Activated CD4-positive, alpha-beta T cell treated with anti-CD3 and anti-CD28 coated beads for 4 hours (primary cell): ENCODE measurements around the gene GPR107.

ENCODE experiments used
- DNase-seq, 2 donors: peaks; one replicate each; pipeline ENCODE4 v3.0.0-alpha.2; 2020

The GPR107 gene

DNA sequence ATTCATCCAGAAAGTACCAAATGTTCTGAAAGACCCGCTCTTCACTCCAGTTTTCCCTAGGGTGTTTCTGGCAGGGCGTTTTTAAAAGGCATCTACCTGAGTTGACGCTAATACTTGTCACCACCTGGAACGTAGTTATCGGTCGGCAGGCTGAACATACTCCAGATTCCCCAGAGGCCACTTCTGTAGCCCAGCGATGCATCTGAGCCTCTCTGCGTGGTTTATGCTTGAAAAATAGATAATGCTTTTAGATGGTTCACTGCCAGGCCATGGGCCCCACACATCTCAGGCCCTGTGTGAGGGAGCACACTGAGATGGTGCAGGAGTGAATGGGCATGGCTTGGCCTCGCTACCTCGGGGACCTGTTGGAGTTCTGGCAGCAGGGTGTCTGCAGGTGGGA lies 85.5 kb downstream of the GPR107 start:
- DNase-seq, result no peak

DNA sequence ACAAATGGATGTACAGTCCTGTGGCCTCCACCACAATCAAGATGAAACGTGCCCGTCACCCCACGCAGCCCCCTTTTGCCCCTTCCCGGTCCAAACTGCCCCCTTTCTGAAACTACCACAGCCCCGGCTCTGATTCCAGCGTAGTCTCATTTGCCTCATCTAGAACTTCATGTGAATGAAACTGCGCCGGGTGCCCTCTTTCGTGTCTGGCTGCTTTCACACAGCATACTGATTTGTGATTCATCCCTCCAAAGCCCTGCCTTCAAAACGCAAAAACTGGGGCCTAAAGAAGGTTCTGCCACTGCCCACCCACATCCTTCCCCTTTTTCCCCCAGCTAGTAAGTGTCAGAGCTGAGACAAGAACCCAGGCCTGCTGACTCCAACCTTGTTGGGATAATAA lies 87.0 kb downstream of the GPR107 start:
- no peak for DNase-seq

- DNase-seq, result no peak
These were observed 88.3 kb downstream of the GPR107 start for GRCh38 chr9:130142056-130142455.

DNA sequence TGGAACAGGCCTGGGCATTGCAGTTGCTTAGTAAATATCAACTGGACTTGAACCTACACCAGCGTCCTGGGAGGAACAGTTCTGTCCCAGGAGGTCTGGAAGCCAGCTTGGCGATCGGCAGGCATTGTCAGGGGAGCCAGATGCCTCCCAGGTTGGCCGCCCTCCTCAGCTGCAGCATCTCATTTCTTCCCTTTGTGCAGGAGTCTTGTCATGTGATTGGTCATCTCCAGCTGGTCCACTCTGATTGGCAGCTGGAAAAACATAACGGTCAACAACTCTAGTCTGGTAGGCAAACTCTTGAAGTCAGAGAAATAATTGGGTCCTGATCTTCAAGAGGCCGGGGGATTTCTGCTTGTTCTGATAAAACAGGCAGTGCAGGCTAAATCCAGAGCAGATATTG lies 88.9 kb downstream of the GPR107 start:
- no peak for DNase-seq

GRCh38 chr9:130143279-130143893 lies 89.7 kb downstream of the GPR107 start:
- no peak for DNase-seq

- no peak for DNase-seq
These were observed 90.3 kb downstream of the GPR107 start for GRCh38 chr9:130143958-130144366.

DNA sequence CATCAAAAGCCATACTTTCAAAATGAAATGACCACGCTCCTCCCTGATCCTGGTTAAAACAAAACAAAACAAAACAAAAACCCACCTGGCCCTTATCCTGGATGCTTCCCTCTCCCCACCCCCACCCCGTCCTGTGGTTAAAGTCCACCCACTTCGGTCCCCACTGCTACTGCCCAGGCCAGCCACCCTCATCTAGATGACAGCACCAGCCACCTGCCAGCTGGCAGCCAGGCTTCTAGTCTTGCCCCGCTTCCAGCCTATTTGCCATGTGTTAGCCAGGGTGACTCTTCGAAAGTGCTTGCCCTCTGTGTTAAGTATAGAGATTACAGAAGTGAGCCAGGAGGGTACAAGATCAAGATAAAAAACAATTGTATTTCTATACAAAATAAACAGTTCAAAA lies 91.0 kb downstream of the GPR107 start:
- no peak for DNase-seq

- no peak for DNase-seq
These were observed 92.0 kb downstream of the GPR107 start for GRCh38 chr9:130145658-130146057.

DNA sequence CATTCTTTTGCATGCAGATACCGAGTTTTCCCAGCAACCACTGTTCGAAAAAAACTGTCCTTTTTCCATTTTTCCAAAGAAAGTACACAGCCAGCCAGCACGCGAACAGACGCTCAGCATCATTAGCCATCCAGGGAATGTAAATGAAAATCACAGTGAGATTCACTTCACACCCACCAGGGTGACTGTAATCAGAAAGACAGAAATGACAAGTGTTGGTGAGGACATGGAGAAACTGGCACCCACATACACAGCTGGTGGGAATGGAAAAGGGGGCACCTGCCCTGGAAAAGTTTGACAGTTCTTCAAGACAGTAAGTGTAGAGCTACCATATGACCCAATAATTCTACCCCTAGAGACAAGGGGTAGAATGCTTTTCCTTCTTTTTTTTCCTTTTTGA lies 93.5 kb downstream of the GPR107 start:
- no peak for DNase-seq

DNA sequence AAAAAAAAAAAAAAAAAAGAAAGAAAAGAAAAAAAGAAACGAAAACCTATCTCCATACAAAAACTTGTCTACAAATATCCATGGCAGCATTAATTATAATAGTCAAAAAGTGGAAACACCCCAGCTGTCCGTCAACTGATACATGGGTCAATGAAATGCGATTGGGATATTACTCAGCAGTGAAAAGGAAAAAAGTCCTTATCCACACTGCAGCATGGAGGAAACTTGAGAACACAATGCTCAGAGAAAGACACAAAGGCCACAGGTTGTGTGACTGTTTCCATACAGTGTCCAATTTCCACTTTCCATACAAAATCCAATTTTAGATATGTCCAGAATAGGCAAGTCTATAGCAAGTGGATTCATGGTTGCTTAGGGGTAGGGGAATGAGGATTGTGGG lies 94.2 kb downstream of the GPR107 start:
- no peak for DNase-seq

- no peak for DNase-seq
These were observed 95.3 kb downstream of the GPR107 start for GRCh38 chr9:130149031-130149430.

DNA sequence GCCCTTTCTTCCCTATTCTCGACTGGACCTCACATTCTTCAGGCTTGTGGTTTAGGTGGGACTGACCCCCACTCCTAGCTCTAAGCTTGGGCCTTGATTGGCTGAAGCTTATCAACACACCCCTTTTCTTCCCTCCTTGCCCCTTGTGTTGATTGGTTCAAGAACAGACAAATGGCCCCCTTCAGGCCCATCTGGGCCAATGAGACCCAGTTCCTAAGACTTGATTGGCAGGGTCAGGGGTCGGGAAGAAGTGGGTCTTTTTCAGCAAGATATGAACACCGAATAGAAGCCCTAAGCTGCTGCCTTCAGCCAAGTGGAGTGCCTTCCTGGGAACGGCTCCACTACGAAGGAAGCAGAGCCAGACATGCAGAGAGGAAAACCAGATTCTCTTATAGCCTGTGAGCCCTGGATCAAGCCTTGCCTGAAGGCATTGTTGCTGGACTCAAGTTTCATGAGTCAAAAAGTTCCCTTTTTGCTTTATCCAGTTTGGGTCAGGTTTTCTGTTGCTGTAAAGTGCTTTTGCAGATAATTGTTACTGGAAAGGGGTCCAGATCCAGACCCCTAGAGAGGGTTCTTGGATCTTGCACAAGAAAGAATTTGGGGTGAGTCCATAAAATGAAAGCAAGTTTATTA lies 96.1 kb downstream of the GPR107 start:
- no peak for DNase-seq

GRCh38 chr9:130150779-130151382 lies 97.2 kb downstream of the GPR107 start:
- no peak for DNase-seq

- DNase-seq, result no peak
These were observed 101.1 kb downstream of the GPR107 start for GRCh38 chr9:130154816-130155215.

- DNase-seq, result no peak
These were observed 101.9 kb downstream of the GPR107 start for GRCh38 chr9:130155647-130156046.

DNA sequence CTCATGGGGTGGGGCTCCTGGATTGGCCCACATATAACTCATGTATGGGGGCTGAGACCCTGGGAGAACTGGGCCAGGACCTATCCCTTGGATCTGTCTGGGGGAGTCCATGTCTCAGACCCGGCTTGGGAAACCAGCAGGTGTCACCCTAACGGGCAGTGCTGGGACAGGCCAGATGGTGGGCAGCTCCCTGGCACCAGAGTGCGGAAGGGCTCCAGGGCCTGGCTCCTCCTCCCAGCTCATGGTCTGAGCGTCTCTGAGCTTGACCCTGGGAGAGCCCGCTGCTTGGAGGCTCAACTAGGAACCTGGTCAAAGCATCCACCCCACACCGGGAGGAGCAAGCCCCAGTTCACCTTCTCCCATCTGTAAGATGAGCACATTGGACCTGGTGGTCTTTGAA lies 103.0 kb downstream of the GPR107 start:
- DNase-seq, result no peak

DNA sequence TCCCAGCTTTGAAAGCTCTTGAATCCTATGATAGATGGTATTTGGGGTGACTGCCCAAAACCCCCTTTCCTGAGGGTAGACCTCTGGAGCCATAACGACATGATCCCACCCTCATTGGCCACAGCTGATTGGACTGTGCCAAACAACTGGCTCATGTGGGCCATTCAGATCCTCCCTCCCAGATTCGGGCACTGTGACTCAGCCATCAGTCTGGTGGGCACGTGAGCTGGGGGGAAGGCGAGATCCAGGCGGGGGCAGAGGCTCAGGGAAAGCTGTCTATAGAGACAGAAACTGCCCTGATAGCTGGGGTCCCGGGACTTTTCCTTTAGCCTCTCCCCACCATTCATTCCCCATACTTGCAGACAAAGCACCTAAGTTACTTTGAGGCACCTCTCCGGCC lies 103.4 kb downstream of the GPR107 start:
- no peak for DNase-seq

- no peak for DNase-seq
These were observed 104.3 kb downstream of the GPR107 start for GRCh38 chr9:130158001-130158400.

DNA sequence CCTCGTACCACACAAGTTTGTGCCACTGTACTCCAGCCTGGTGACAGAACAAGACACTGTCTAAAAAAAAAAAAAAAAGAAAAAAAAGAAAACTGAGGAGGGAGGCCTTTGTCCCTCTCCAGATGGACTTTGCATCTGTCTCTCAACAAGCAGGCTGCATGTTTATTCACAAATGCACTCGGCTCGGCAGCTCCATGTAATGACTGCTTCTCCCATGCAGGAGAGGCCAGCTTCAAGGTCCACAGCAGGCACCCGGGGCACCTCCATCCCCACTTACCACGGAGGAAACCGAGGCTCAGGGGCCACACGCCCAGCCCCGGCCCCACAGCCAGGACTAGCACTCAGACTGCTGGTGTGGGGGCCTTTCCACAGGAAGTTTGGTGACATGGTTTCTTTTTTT lies 105.4 kb downstream of the GPR107 start:
- no peak for DNase-seq

- DNase-seq, result no peak
These were observed 106.4 kb downstream of the GPR107 start for GRCh38 chr9:130159915-130160670.

- no peak for DNase-seq
These were observed 107.3 kb downstream of the GPR107 start for GRCh38 chr9:130160862-130161470.

DNA sequence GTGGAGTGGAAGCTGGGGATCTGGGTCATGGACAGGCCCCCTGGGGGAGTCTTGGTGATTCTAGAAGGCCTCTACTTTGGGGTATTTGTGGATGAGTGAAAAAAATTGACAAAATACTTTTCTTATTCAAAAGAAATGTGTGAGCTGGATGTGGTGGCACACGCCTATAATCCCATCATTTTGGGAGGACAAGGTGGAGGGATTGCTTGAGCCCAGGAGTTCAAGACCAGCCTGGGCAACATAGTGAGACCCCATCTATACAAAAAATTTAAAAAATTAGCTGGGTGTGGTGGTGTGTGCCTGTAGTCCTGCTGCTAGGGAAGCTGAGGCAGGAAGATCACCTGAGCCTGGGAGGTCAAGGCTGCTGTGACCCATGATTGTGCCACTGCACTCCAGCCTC lies 111.9 kb downstream of the GPR107 start:
- DNase-seq, result no peak

GRCh38 chr9:130166399-130166798 lies 112.7 kb downstream of the GPR107 start:
- no peak for DNase-seq

DNA sequence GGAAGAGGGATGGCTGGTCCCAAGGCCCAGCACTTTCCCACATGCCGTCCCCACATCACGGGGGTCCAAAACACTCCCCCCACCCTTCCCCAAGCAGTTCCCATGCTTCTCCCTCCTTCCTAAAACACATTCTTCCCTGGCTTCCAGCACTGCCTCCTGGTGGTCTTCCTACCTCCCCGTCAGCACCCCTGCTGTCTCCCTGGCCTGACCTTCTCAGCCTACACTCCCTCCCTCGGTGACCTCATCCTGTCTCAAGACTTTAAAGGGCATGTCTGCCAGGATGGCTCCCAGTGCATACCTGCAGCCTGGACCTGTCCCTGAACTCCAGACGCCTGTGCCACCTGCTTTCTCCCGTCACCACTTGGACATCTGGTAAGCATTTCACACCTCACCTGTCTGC lies 114.2 kb downstream of the GPR107 start:
- DNase-seq, result no peak
